Transverse colon (tissue), 4 donors: ENCODE data around the gene RALGAPA2. TPM values are rescaled to one million over a fixed set of nuclear protein-coding genes. Genes with fewer than 3 reads are reported as not detected.
A peak's percentile ranks its signal among the peaks of the same experiment; 100 is the strongest.

Experiments
- DNase-seq: peaks from one replicate; pipeline ENCODE4 v3.0.0-alpha.2; 2019
- H3K27ac ChIP-seq, 4 donors: fragments of 200-600 bp; sonication (generic); 2 replicates each; pipeline ENCODE4 v1.5.1; 2016 to 2018; ENCODE audit warnings: inconsistent platforms in 4 of 4
- H3K27me3 ChIP-seq: fragments of 200-600 bp; sonication (generic); 2 replicates; pipeline ENCODE4 v1.5.1; 2017; ENCODE audit warnings: inconsistent platforms
- H3K36me3 ChIP-seq, 4 donors: fragments of 200-600 bp; sonication (generic); 2 replicates each; pipeline ENCODE4 v1.5.1; 2017 to 2019; ENCODE audit warnings: inconsistent platforms in 4 of 4
- H3K4me1 ChIP-seq, 4 donors: fragments of 200-600 bp; sonication (generic); 2 replicates each; pipeline ENCODE4 v1.5.1; 2017 to 2020; ENCODE audit warnings: inconsistent platforms in 4 of 4
- H3K4me3 ChIP-seq, 4 donors: fragments of 200-600 bp; sonication (generic); 1 replicate in 1 of 4; 2 replicates in 3 of 4; pipeline versions ENCODE4 v1.5.1 to v1.6.1; 2017 to 2019; ENCODE audit warnings: inconsistent platforms in 4 of 4
- H3K9me3 ChIP-seq, 2 donors: fragments of 200-600 bp; sonication (generic); 2 replicates each; pipeline ENCODE4 v1.5.1; 2017 to 2019; ENCODE audit warnings: inconsistent platforms in 2 of 2
- CTCF ChIP-seq, 5 experiments: fragments of 200-600 bp in 3 of 5; fragments of 450-650 bp in 2 of 5; sonication (generic) in 3 of 5; IDR thresholded peaks; 1 replicate in 2 of 5; 2 replicates in 3 of 5; pipeline ENCODE4 v1.5.1; 2016 to 2017; ENCODE audit warnings: antibody characterized with exemption in 5 of 5, inconsistent platforms in 3 of 5, mild to moderate bottlenecking in 2 of 5, moderate library complexity in 1 of 5
- EP300 ChIP-seq: sonication (generic); formaldehyde crosslinking; IDR thresholded peaks from one replicate; pipeline ENCODE4 v1.6.1; 2017; ENCODE audit warnings: antibody characterized with exemption, low read depth
- POLR2A ChIP-seq: fragments of 450-650 bp; IDR thresholded peaks from one replicate; pipeline ENCODE4 v1.6.1; 2016; ENCODE audit warnings: antibody characterized with exemption, mild to moderate bottlenecking, moderate library complexity
- POLR2AphosphoS5 ChIP-seq, 3 donors: sonication (generic); formaldehyde crosslinking; IDR thresholded peaks; one replicate each; pipeline ENCODE4 v1.6.1; 2016; ENCODE audit warnings: antibody characterized with exemption in 3 of 3
- WGBS, 2 donors: methylation state at CpG; one replicate each; pipeline ENCODE4 v1.1.5; 2018; ENCODE audit warnings: low coverage in 1 of 2; 5-methylcytosine and 5-hydroxymethylcytosine counted together
- in situ Hi-C, 4 donors: fragments of 200-750 bp; cut with MboI; loops; one replicate each; pipeline versions ENCODE4 v1.15.0 to v1.15.1; 2017; ENCODE audit warnings: low sequenced_read_pairs in 3 of 4, low pct_ligation_motif_present in 1 of 4, low pct_unique_long_range_greater_than_20kb in 1 of 4
- intact Hi-C: fragments of 100-400 bp; cut with DNase I; formaldehyde crosslinking; loops from one replicate; pipeline ENCODE4 v1.15.1; 2023; ENCODE audit warnings: low total_unique reads
- total RNA-seq, 4 donors: library from RNA; depleted of rRNA; stranded (reverse); fragments of >200 nt; gene quantifications; one replicate each; pipeline ENCODE4 v1.1.0, GENCODE V29; 2016

The RALGAPA2 gene
- total RNA-seq, 4 donors from 2014 or later, result 29.5 to 84.0 (median 66.5) TPM

- H3K36me3 ChIP-seq, result no peaks in the 10 kb centered on the region
- TF ChIP-seq CTCF (IDR thresholded peaks at IDR 0.05) (no peak), POLR2AphosphoS5 (IDR thresholded peaks at IDR 0.05) (no peak), POLR2A (no peak), EP300 (no peak)
- no peaks in the 10 kb centered on the region for H3K27me3 ChIP-seq
- in situ Hi-C loops (no loop called here), intact Hi-C loops (loop anchor here (5.0 kb wide), 1 partner anchor 1578 kb away; no protein-coding TSS in a partner anchor)
- DNase-seq, result no peak
- no peaks in the 10 kb centered on the region for H3K9me3 ChIP-seq
- WGBS, 2 donors, result 92 to 100% methylated on average over 1 of the region's 1 CpG
- no peak overlapping the region for H3K27ac ChIP-seq
- H3K4me3 ChIP-seq, result no peak overlapping the region
- H3K4me1 ChIP-seq, result no peaks in the 10 kb centered on the region
Measured at GRCh38 chr20:20720158-20720557, 7.7 kb upstream of the RALGAPA2 start.

GRCh38 chr20:20719411-20719810 lies 7.0 kb upstream of the RALGAPA2 start:
- in situ Hi-C loops (no loop called here), intact Hi-C loops (no loop called here)
- no peaks in the 10 kb centered on the region for H3K36me3 ChIP-seq
- DNase-seq, result no peak
- TF ChIP-seq POLR2AphosphoS5 (IDR thresholded peaks at IDR 0.05) (no peak), EP300 (no peak), CTCF (IDR thresholded peaks at IDR 0.05) (no peak), POLR2A (no peak)
- no peaks in the 10 kb centered on the region for H3K9me3 ChIP-seq
- H3K4me3 ChIP-seq, result no peak overlapping the region
- no peaks in the 10 kb centered on the region for H3K27me3 ChIP-seq
- no peak overlapping the region for H3K27ac ChIP-seq
- no peaks in the 10 kb centered on the region for H3K4me1 ChIP-seq

- peak; percentile 10 for DNase-seq
- WGBS, 2 donors, result 63 to 89% methylated on average over 3 to 15 of the region's 15 CpGs
Measured at GRCh38 chr20:20713244-20713765, 861 bp upstream of the RALGAPA2 start.

GRCh38 chr20:20712004-20712473 lies 405 bp downstream of the RALGAPA2 start:
- H3K4me3 ChIP-seq, result peak overlapping the region; percentile 65 to 97 (median 86)
- in situ Hi-C loops (no loop called here), intact Hi-C loops (no loop called here)
- H3K4me1 ChIP-seq, result peaks cover 10 to 28% (median 22%) of the 10 kb centered on the region in 4 donors
- no peaks in the 10 kb centered on the region for H3K27me3 ChIP-seq
- TF ChIP-seq CTCF (IDR thresholded peaks at IDR 0.05) (no peak), POLR2A (peak; percentile 28)
- H3K36me3 ChIP-seq, result no peaks in the 10 kb centered on the region
- peak; percentile 46 for DNase-seq
- H3K27ac ChIP-seq, result peak overlapping the region; percentile 91 to 93 (median 92)
- 3 to 5% methylated on average over 9 to 12 of the region's 33 CpGs for WGBS, 2 donors
- no peaks in the 10 kb centered on the region for H3K9me3 ChIP-seq

More at GRCh38 chr20:20713244-20713765, 861 bp upstream of the RALGAPA2 start:
- peak overlapping the region in 3 of 4 donors; percentile 84 to 97 (median 89) for H3K4me3 ChIP-seq
- no peaks in the 10 kb centered on the region for H3K9me3 ChIP-seq
- TF ChIP-seq EP300 (no peak), CTCF (IDR thresholded peaks at IDR 0.05) (no peak), POLR2AphosphoS5 (IDR thresholded peaks at IDR 0.05) (no peak), POLR2A (no peak)
- H3K27me3 ChIP-seq, result no peaks in the 10 kb centered on the region
- H3K27ac ChIP-seq, result peak overlapping the region; percentile 91 to 93 (median 92)
- in situ Hi-C loops (no loop called here), intact Hi-C loops (no loop called here)
- H3K4me1 ChIP-seq, result peaks cover 10 to 26% (median 22%) of the 10 kb centered on the region in 4 donors
- H3K36me3 ChIP-seq, result no peaks in the 10 kb centered on the region
